A549 (cell line): ENCODE data around the gene SPAG9. TPM values are rescaled to one million over a fixed set of nuclear protein-coding genes. Genes with fewer than 3 reads are reported as not detected.
A peak's percentile ranks its signal among the peaks of the same experiment; 100 is the strongest.

Experiments
- ATAC-seq, 2 experiments: fragments of 200-7000 bp in 1 of 2; fragments of >200 bp in 1 of 2; cut with Nextera tagmentation in 1 of 2; cut with Tn5 transposase in 1 of 2; 3 replicates each; pipeline versions ENCODE4 v1.8.0 to v1.9.1; 2018 to 2020; ENCODE audit warnings: mild to moderate bottlenecking in 1 of 2, moderate library complexity in 1 of 2
- CTCF ChIA-PET: fragments of 300-600 bp; sonication (Branson Sonifier 250); formaldehyde crosslinking; extraction: SDS; loops from one replicate; lab custom pipeline; 2021; ENCODE audit warnings: antibody characterized with exemption, inconsistent platforms; lab: Yijun Ruan, JAX
- POLR2A ChIA-PET: fragments of 350-600 bp; formaldehyde crosslinking; extraction: SDS; loops from one replicate; lab custom pipeline; 2021; ENCODE audit warnings: antibody characterized with exemption, inconsistent platforms; lab: Yijun Ruan, JAX
- DNase-seq, 2 experiments: peaks; one replicate each; pipeline versions ENCODE4 v3.0.0 to v3.0.0-alpha.2; 2011 to 2016; ENCODE audit warnings: low read depth in 1 of 2, low spot score in 1 of 2
- FAIRE-seq: peaks from 2 replicates; lab custom pipeline; 2011; peaks lifted over from hg19 to GRCh38; lab: Jason Lieb, UNC
- H3K27ac ChIP-seq, 2 experiments: fragments of >200 bp; sonication (Bioruptor Twin); formaldehyde crosslinking; 3 replicates each; pipeline ENCODE4 v1.5.1; 2016 to 2017
- H3K4me1 ChIP-seq: fragments of >200 bp; sonication (Bioruptor Twin); formaldehyde crosslinking; 3 replicates; pipeline ENCODE4 v1.6.1; 2016
- H3K4me2 ChIP-seq: fragments of >200 bp; sonication (Bioruptor Twin); formaldehyde crosslinking; 3 replicates; pipeline ENCODE4 v1.6.1; 2016
- H3K4me3 ChIP-seq: fragments of >200 bp; sonication (Bioruptor Twin); formaldehyde crosslinking; 3 replicates; pipeline ENCODE4 v1.5.1; 2016
- H3K9me3 ChIP-seq: fragments of >200 bp; sonication (Bioruptor Twin); formaldehyde crosslinking; 3 replicates; pipeline ENCODE4 v1.6.1; 2016
- CEBPB ChIP-seq, 2 experiments: fragments of >200 bp in 1 of 2; sonication (Bioruptor Twin) in 1 of 2; formaldehyde crosslinking in 1 of 2; IDR thresholded peaks; 2 replicates each; pipeline ENCODE4 v1.6.1; 2012 to 2016
- FOSL2 ChIP-seq, 2 experiments: fragments of 450-650 bp in 1 of 2; fragments of >200 bp in 1 of 2; sonication (Bioruptor Twin) in 1 of 2; formaldehyde crosslinking; IDR thresholded peaks; 2 replicates each; pipeline versions ENCODE4 v1.5.0 to v1.6.1; 2016 to 2020; ENCODE audit warnings: mild to moderate bottlenecking in 1 of 2, moderate library complexity in 1 of 2
- FOXS1 ChIP-seq: fragments of 250-450 bp; sonication (Bioruptor Pico); IDR thresholded peaks from 2 replicates; pipeline ENCODE4 v1.5.0; 2020; ENCODE audit warnings: mild to moderate bottlenecking, moderate library complexity
- HEYL ChIP-seq: fragments of 250-450 bp; sonication (Bioruptor Pico); IDR thresholded peaks from 2 replicates; pipeline ENCODE4 v1.8.0; 2021; ENCODE audit warnings: mild to moderate bottlenecking, moderate library complexity
- KDM1A ChIP-seq: fragments of 200-600 bp; sonication (generic); IDR thresholded peaks from 2 replicates; pipeline ENCODE4 v1.6.1; 2016; ENCODE audit warnings: low read depth, mild to moderate bottlenecking
- MAFK ChIP-seq: fragments of 450-650 bp; IDR thresholded peaks from 2 replicates; pipeline ENCODE4 v1.6.1; 2014; ENCODE audit not compliant: partially characterized antibody
- MAZ ChIP-seq: fragments of 150-350 bp; IDR thresholded peaks from 2 replicates; pipeline ENCODE4 v1.6.1; 2014; ENCODE audit warnings: antibody characterized with exemption, low read depth, low read length, borderline replicate concordance
- RCOR1 ChIP-seq: fragments of 150-350 bp; IDR thresholded peaks from 2 replicates; pipeline ENCODE4 v1.6.1; 2014; ENCODE audit warnings: antibody characterized with exemption, low read length, low read depth
- RNF2 ChIP-seq: fragments of 200-600 bp; sonication (generic); IDR thresholded peaks from 2 replicates; pipeline ENCODE4 v1.6.1; 2016; ENCODE audit warnings: low read depth, mild to moderate bottlenecking, antibody characterized with exemption, moderate library complexity, borderline replicate concordance
- SMC3 ChIP-seq: fragments of >200 bp; sonication (Bioruptor Twin); formaldehyde crosslinking; IDR thresholded peaks from 3 replicates; pipeline ENCODE4 v1.6.1; 2018; ENCODE audit warnings: inconsistent platforms
- ZNF302 ChIP-seq: fragments of 250-450 bp; sonication (Bioruptor Pico); IDR thresholded peaks from 2 replicates; pipeline ENCODE4 v1.9.0; 2021; ENCODE audit warnings: inconsistent platforms, mild to moderate bottlenecking, moderate library complexity
- WGBS: methylation state at CpG from one replicate; pipeline ENCODE4 v1.1.6; 2017; ENCODE audit errors: missing lambda C conversion rate; 5-methylcytosine and 5-hydroxymethylcytosine counted together
- polyA plus RNA-seq, 4 experiments: library from polyadenylated mRNA; depleted of rRNA in 3 of 4; stranded (reverse); fragments of >200 nt; fragmentation: RNase III in 1 of 4; extraction: RNeasy Plus Mini Kit Qiagen cat#74134 plus additional on column Dnase treatment in 1 of 4; gene quantifications; 2 replicates in 3 of 4; 3 replicates in 1 of 4; pipeline ENCODE4 v1.2.3, GENCODE V29; 2011 to 2017
- TF ChIP-seq, protein P1 (sequence below): IDR thresholded peaks from 2 replicates; pipeline ENCODE4 v1.6.1; 2012
- TF ChIP-seq, protein P2 (sequence below): fragments of >200 bp; sonication (Bioruptor Twin); formaldehyde crosslinking; IDR thresholded peaks from 2 replicates; pipeline ENCODE4 v1.6.1; 2016
- TF ChIP-seq, protein P3 (sequence below): fragments of >200 bp; sonication (Bioruptor Twin); formaldehyde crosslinking; IDR thresholded peaks from 3 replicates; pipeline ENCODE4 v1.5.1; 2016

SPAG9 gene
- polyA plus RNA-seq, 2 of the 4 experiments (the other 2 are of a cell fraction), result 69.0 to 71.1 TPM

DNA sequence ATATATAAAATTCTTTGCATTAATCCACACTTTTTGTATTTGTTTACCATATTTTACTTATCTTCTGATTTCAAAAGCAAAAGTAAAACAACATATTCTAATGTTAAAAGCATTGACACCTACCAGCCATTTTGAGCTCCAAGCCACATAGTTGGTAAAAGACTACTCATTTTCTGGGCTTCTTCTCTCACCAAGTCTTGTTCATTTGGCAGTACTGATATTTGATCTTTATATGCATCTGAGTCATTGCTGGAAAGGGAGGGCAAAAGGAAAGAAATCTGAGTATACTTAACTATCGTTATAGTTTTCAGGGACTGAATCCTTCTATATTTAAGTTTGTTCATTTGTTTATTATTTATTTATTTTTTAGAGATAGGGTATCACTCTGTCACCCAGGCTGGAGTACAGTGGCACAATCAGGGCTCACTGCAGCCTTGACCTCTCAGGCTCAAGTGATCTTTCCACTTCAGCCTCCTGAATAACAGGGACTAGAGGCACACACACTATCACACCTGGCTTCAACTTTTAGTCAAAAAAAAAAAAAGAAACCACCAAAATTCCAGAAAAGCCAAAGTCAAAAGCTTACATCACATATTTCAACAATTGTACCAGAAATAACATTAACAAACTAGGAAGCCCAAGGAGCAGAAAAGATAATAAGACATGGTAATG, 133.5 kb downstream of the SPAG9 start:
- 70% methylated on average over 1 of the region's 1 CpG for WGBS
- H3K4me2 ChIP-seq, result peak overlapping the region; percentile 0; the same call in 1 of the 3 replicates
- DNase-seq (no peak), ATAC-seq (no peak), FAIRE-seq (peak; percentile 18)
- POLR2A ChIA-PET, result no interaction called here
- CTCF ChIA-PET, result interaction anchor here (1.4 to 2.1 kb wide), 3 partner anchors 13 to 204 kb away, joined by 3 to 9 read pairs (median 5); no protein-coding TSS in a partner anchor
- no peaks in the 10 kb centered on the region for H3K9me3 ChIP-seq
- H3K4me3 ChIP-seq, result no peak overlapping the region
- 0 out of 6 replicates have a peak overlapping the region, but pooled peaks of 1 of the 2 experiments have one; percentile 9 for H3K27ac ChIP-seq
- peaks cover 31% of the 10 kb centered on the region for H3K4me1 ChIP-seq
- TF ChIP-seq RCOR1 (no peak), MAFK (no peak), FOSL2 (IDR thresholded peaks at IDR 0.05) (no peak), FOSL2 (CRISPR knock-in tag; IDR thresholded peaks at IDR 0.05) (no peak), CEBPB (IDR thresholded peaks at IDR 0.05) (no peak)
- TF ChIP-seq, protein P1, sequence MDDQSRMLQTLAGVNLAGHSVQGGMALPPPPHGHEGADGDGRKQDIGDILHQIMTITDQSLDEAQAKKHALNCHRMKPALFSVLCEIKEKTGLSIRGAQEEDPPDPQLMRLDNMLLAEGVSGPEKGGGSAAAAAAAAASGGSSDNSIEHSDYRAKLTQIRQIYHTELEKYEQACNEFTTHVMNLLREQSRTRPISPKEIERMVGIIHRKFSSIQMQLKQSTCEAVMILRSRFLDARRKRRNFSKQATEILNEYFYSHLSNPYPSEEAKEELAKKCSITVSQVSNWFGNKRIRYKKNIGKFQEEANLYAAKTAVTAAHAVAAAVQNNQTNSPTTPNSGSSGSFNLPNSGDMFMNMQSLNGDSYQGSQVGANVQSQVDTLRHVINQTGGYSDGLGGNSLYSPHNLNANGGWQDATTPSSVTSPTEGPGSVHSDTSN, result no peak

DNA sequence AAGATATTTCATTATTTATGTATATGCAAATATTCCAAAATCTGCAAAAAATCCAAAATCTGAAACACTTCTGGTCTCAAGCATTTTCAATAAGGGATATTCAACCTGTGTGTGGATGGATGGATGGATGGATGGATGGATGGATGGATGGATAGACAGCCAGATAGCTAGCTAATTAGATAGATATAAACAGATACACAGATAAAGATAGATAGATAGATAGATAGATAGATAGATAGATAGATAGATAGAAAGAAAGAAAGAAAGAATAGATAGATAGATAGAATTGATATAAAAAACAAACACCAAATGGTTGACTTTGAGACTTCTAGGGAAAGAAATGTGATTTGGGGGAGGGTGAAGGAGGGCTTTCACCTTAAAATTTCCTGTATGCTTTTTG, 139.4 kb downstream of the SPAG9 start:
- Histone ChIP-seq H3K27ac (no peak overlapping the region), H3K9me3 (no peaks in the 10 kb centered on the region), H3K4me1 (peaks cover 5% of the 10 kb centered on the region; the same call in 1 of the 3 replicates), H3K4me2 (no peak overlapping the region)
- DNase-seq (no peak), FAIRE-seq (no peak)
- CTCF ChIA-PET, result interaction anchor here (1.0 to 1.1 kb wide), 2 partner anchors 20 to 172 kb away, joined by 4 read pairs; partner anchors contain the start of gene NME1
- POLR2A ChIA-PET, result no interaction called here
- TF ChIP-seq, protein P2, sequence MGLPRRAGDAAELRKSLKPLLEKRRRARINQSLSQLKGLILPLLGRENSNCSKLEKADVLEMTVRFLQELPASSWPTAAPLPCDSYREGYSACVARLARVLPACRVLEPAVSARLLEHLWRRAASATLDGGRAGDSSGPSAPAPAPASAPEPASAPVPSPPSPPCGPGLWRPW, result no peak
- TF ChIP-seq HEYL (no peak), KDM1A (no peak), FOXS1 (CRISPR knock-in tag) (no peak)
- TF ChIP-seq, protein P3, sequence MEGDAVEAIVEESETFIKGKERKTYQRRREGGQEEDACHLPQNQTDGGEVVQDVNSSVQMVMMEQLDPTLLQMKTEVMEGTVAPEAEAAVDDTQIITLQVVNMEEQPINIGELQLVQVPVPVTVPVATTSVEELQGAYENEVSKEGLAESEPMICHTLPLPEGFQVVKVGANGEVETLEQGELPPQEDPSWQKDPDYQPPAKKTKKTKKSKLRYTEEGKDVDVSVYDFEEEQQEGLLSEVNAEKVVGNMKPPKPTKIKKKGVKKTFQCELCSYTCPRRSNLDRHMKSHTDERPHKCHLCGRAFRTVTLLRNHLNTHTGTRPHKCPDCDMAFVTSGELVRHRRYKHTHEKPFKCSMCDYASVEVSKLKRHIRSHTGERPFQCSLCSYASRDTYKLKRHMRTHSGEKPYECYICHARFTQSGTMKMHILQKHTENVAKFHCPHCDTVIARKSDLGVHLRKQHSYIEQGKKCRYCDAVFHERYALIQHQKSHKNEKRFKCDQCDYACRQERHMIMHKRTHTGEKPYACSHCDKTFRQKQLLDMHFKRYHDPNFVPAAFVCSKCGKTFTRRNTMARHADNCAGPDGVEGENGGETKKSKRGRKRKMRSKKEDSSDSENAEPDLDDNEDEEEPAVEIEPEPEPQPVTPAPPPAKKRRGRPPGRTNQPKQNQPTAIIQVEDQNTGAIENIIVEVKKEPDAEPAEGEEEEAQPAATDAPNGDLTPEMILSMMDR, result no peak
- TF ChIP-seq, all 56 proteins: peak for 0
- no peak for ATAC-seq
- no peak overlapping the region for H3K4me3 ChIP-seq

DNA sequence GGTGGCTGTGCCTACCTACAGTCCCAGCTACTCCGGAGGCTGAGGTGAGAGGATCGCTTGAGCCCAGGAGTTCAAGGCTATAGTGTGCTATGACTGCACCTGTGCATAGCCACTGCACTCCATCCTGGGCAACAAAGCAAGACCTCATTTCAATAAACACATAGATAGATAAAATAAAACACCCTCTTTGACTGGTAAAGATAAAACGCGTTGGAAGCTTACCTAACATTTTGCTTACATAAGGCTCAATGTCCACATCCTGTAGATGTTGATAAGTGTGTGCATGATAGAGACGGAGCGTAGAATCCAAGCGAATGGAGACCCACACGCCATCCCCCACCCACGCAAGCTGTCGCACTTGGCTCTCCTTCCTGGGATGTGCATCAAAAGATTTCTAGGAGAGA, 141.1 kb downstream of the SPAG9 start:
- CTCF ChIA-PET, result interaction anchor here (0.6 to 3.4 kb wide), 4 partner anchors 14 to 196 kb away, joined by 3 to 24 read pairs (median 4); no protein-coding TSS in a partner anchor

More for the DNA sequence above, 141.1 kb downstream of the SPAG9 start:
- TF ChIP-seq SMC3 (no peak), RCOR1 (no peak), RNF2 (no peak), ZNF302 (CRISPR knock-in tag) (no peak), MAZ (no peak), FOXS1 (CRISPR knock-in tag) (no peak)
- TF ChIP-seq, protein P1, result no peak
- Histone ChIP-seq H3K9me3 (no peaks in the 10 kb centered on the region), H3K27ac (no peak overlapping the region), H3K4me2 (no peak overlapping the region), H3K4me3 (no peak overlapping the region), H3K4me1 (no peaks in the 10 kb centered on the region)
- FAIRE-seq (no peak), DNase-seq (no peak), ATAC-seq (no peak)
- WGBS, result 94% methylated on average over 10 of the region's 10 CpGs
- POLR2A ChIA-PET, result no interaction called here
